ENCODE measurements around the gene PDCD1.

The PDCD1 gene

DNA sequence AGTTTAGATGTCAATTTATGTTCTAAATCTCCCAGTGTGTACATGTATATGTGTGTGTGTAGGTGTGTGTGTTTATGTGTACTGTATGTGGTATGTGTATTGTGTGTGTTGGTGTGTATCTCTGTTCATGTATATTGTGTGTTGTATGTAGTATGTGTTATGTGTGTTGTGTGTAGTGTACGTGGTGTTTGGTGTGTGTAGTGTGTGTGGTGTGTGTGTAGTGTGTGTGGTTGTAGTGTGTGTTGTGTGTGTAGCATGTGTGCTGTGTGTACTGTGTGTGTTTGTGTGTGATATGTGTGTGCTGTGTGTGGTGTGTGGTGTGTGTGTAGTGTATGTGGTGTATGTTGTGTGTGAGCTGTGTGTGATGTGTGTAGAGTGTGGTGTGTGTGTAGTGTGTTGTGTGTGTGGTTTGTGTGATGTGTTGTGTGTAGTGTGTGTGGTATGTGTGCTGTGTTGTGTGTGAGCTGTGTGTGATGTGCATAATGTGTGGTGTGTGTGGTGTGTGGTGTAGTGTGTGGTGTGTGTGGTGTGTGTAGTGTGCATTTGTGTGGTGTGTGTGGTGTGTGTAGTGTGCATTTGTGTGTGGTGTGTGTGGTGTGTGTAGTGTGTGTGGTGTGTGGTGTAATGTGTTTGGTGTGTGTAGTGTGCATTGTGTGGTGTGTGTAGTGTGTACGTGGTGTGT, 5.6 kb upstream of the PDCD1 start:
- H3K27ac ChIP-seq (replicated peaks), result no peak overlapping the region
- peaks cover 50% of the 10 kb centered on the region for H3K27me3 ChIP-seq (ENCODE audit: insufficient read depth, poor library complexity, severe bottlenecking)
- no peak for TF ChIP-seq SPI1 (IDR thresholded peaks at IDR 0.05; ENCODE audit: borderline replicate concordance, low read depth)
- no peak for TF ChIP-seq GABPA (IDR thresholded peaks at IDR 0.05; ENCODE audit: low read depth)
- TF ChIP-seq, protein P1, sequence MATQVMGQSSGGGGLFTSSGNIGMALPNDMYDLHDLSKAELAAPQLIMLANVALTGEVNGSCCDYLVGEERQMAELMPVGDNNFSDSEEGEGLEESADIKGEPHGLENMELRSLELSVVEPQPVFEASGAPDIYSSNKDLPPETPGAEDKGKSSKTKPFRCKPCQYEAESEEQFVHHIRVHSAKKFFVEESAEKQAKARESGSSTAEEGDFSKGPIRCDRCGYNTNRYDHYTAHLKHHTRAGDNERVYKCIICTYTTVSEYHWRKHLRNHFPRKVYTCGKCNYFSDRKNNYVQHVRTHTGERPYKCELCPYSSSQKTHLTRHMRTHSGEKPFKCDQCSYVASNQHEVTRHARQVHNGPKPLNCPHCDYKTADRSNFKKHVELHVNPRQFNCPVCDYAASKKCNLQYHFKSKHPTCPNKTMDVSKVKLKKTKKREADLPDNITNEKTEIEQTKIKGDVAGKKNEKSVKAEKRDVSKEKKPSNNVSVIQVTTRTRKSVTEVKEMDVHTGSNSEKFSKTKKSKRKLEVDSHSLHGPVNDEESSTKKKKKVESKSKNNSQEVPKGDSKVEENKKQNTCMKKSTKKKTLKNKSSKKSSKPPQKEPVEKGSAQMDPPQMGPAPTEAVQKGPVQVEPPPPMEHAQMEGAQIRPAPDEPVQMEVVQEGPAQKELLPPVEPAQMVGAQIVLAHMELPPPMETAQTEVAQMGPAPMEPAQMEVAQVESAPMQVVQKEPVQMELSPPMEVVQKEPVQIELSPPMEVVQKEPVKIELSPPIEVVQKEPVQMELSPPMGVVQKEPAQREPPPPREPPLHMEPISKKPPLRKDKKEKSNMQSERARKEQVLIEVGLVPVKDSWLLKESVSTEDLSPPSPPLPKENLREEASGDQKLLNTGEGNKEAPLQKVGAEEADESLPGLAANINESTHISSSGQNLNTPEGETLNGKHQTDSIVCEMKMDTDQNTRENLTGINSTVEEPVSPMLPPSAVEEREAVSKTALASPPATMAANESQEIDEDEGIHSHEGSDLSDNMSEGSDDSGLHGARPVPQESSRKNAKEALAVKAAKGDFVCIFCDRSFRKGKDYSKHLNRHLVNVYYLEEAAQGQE (IDR thresholded peaks at IDR 0.05; ENCODE audit: insufficient replicate concordance, low read depth), result no peak
- TF ChIP-seq, protein P2, sequence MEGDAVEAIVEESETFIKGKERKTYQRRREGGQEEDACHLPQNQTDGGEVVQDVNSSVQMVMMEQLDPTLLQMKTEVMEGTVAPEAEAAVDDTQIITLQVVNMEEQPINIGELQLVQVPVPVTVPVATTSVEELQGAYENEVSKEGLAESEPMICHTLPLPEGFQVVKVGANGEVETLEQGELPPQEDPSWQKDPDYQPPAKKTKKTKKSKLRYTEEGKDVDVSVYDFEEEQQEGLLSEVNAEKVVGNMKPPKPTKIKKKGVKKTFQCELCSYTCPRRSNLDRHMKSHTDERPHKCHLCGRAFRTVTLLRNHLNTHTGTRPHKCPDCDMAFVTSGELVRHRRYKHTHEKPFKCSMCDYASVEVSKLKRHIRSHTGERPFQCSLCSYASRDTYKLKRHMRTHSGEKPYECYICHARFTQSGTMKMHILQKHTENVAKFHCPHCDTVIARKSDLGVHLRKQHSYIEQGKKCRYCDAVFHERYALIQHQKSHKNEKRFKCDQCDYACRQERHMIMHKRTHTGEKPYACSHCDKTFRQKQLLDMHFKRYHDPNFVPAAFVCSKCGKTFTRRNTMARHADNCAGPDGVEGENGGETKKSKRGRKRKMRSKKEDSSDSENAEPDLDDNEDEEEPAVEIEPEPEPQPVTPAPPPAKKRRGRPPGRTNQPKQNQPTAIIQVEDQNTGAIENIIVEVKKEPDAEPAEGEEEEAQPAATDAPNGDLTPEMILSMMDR (IDR thresholded peaks at IDR 0.05; ENCODE audit: insufficient read depth, low read length), result no peak
- TF ChIP-seq POLR2AphosphoS5 (IDR thresholded peaks at IDR 0.05; ENCODE audit: low read depth), result no peak
- DNase-seq (ENCODE audit: low read depth in 1 of 2, low spot score in 1 of 2), result no peak
- no peak overlapping the region for H3K4me3 ChIP-seq (replicated peaks; ENCODE audit: insufficient read depth, low read length)

DNA sequence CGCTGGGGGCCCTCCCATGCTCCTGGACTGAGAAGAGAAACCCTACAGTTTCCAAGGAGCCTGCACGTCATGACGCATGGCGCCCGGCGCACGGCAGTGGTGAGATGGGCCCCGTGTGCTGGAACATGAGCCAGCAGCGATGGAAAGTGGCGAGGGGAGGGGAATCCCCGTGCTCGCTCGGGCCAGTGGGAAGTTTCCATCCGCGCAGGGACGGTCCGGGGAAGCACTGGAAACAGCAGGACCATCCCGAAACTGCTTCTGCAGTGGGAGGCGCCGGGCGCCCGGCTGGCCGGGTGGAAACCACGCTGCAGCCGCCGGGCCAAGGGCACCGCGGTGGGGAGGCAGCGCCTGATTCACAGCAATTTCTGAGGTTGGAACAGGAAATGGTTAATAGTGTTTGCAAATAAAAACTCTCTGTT, 4.9 kb upstream of the PDCD1 start:
- H3K4me3 ChIP-seq (replicated peaks; ENCODE audit: insufficient read depth, low read length), result no peak overlapping the region
- DNase-seq (ENCODE audit: low read depth in 1 of 2, low spot score in 1 of 2), result no peak
- H3K27ac ChIP-seq (replicated peaks), result no peak overlapping the region
- H3K27me3 ChIP-seq (ENCODE audit: insufficient read depth, poor library complexity, severe bottlenecking), result peaks cover 43% of the 10 kb centered on the region
- TF ChIP-seq, protein P1 (IDR thresholded peaks at IDR 0.05; ENCODE audit: insufficient replicate concordance, low read depth), result no peak
- TF ChIP-seq POLR2AphosphoS5 (IDR thresholded peaks at IDR 0.05; ENCODE audit: low read depth) (no peak), SPI1 (IDR thresholded peaks at IDR 0.05; ENCODE audit: borderline replicate concordance, low read depth) (no peak), GABPA (IDR thresholded peaks at IDR 0.05; ENCODE audit: low read depth) (no peak)
- TF ChIP-seq, protein P2 (IDR thresholded peaks at IDR 0.05; ENCODE audit: insufficient read depth, low read length), result no peak

DNA sequence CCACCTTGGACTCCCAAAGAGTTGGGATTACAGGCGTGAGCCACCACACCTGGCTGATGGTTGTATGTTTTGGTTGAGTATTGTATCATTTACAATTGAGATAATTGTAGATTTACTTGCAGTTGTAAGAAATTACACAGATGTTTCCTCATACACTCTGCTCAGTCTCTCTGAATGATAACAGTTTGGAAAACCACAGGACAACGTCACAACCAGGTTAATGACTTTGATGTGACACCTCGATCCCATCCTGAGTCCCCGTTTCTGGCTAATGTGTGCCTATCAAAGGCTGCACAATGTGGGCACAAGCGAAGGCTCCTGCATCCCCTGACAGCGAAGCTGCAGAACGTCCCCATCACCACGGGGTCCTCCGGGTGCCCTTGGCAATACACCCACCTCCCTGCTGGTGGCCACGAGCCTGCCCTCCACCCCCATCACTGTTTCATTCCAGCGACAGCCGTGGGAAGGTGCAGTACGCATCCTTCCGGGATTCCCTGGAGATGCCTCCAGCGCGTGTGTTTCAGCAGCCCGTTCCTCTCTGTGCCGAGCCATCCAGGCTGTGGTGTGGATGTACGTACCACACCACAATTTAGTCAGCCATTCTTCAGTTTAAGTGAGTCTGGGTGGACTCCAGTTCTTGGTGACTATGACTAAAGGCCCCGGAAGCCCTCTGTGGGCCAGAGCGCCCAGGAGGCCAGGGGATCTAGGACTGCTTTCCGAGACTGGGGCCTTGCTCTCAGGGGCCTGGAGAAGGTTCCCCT, 4.3 kb upstream of the PDCD1 start:
- Histone ChIP-seq H3K27ac (replicated peaks) (no peak overlapping the region), H3K4me3 (replicated peaks; ENCODE audit: insufficient read depth, low read length) (no peak overlapping the region), H3K27me3 (ENCODE audit: insufficient read depth, poor library complexity, severe bottlenecking) (peaks cover 37% of the 10 kb centered on the region)
- TF ChIP-seq SPI1 (IDR thresholded peaks at IDR 0.05; ENCODE audit: borderline replicate concordance, low read depth) (no peak), GABPA (IDR thresholded peaks at IDR 0.05; ENCODE audit: low read depth) (no peak), POLR2AphosphoS5 (IDR thresholded peaks at IDR 0.05; ENCODE audit: low read depth) (no peak)
- TF ChIP-seq, protein P2 (IDR thresholded peaks at IDR 0.05; ENCODE audit: insufficient read depth, low read length), result no peak
- TF ChIP-seq, protein P1 (IDR thresholded peaks at IDR 0.05; ENCODE audit: insufficient replicate concordance, low read depth), result no peak
- no peak for DNase-seq (ENCODE audit: low read depth in 1 of 2, low spot score in 1 of 2)

Data from HL-60 (cell line).